ENCODE data around the gene PHF10. TPM values are rescaled to one million over a fixed set of nuclear protein-coding genes. Genes with fewer than 3 reads are reported as not detected.

PHF10 gene
- total and polyA plus RNA-seq, 2 donors from 2014 or later: 34.5 to 35.9 TPM

- no peak for TF ChIP-seq CTCF (IDR thresholded peaks at IDR 0.05; ENCODE audit: borderline replicate concordance, extremely low read depth, insufficient read depth)
- Histone ChIP-seq H3K4me1 (ENCODE audit: control insufficient read depth in 2 of 3, insufficient read depth in 2 of 3, low read depth in 1 of 3, low read length in 3 of 3) (peaks cover 4 to 20% (median 13%) of the 10 kb centered on the region in 3 donors), H3K9me3 (ENCODE audit: control insufficient read depth in 2 of 3, insufficient read depth in 1 of 3, low read length in 3 of 3) (no peaks in the 10 kb centered on the region), H3K4me3 (ENCODE audit: low read length in 3 of 3) (no peak overlapping the region), H3K36me3 (ENCODE audit: control insufficient read depth in 2 of 3, insufficient read depth in 3 of 3, low read length in 3 of 3) (peaks cover 7 to 31% (median 17%) of the 10 kb centered on the region in 3 donors), H3K9ac (ENCODE audit: low read length in 3 of 3) (no peak overlapping the region), H3K27me3 (ENCODE audit: control insufficient read depth, insufficient read depth, low read length) (no peaks in the 10 kb centered on the region), H3K27ac (ENCODE audit: low read depth in 2 of 2, low read length in 2 of 2) (no peak overlapping the region)
- intact Hi-C loops (cut with DNase I): no loop called here
- DNase-seq (no peak), FAIRE-seq (no peak)
Observed at GRCh38 chr6:169707772-169708171, 16.5 kb downstream of the PHF10 start.

DNA sequence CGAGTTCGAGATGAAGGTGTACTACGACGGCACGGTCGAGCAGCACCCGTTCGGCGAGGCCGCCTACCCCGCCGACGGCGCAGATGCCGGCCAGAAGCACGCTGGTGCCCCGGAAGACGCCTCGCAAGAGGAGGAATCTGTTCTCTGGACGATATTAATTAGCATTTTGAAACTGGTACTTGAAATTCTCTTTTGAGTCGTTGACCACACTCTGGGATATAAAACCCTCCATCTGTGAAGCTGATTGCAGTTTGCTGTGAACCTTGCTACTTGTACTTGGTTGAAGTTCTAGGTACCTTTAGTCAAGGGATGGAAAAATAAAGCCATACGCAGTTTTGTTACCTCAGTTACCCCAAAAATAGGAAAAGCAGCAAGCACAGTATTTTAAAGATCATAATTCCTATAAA, 21.5 kb downstream of the PHF10 start:
- TF ChIP-seq CTCF (IDR thresholded peaks at IDR 0.05; ENCODE audit: borderline replicate concordance, extremely low read depth, insufficient read depth): no peak
- FAIRE-seq: no peak
- intact Hi-C loops (cut with DNase I): no loop called here

GRCh38 chr6:169701954-169702839, 22.1 kb downstream of the PHF10 start, which contains the start of the genes C6orf120 and WDR27:
Gene C6orf120 (plus strand): TSS chr6:169702126. CDS start chr6:169702460, 334 bp downstream.
Gene WDR27 (minus strand): TSS chr6:169702029. CDS start chr6:169689005, 13,024 bp downstream.
- peak within 1 kb of the TSS; percentile 50 to 96 (median 73) for H3K9ac ChIP-seq (ENCODE audit: low read length in 3 of 3)
- peak within 1 kb of the TSS; percentile 92 to 93 for H3K27ac ChIP-seq (ENCODE audit: low read depth in 2 of 2, low read length in 2 of 2)
- DNase-seq: peak; percentile 97 to 99 (median 98)
- no peak for TF ChIP-seq CTCF (IDR thresholded peaks at IDR 0.05; ENCODE audit: borderline replicate concordance, extremely low read depth, insufficient read depth)
- peaks cover 4 to 18% (median 14%) of the 10 kb centered on the region in 3 donors for H3K4me1 ChIP-seq (ENCODE audit: control insufficient read depth in 2 of 3, insufficient read depth in 2 of 3, low read depth in 1 of 3, low read length in 3 of 3)
- no peak for FAIRE-seq
- H3K9me3 ChIP-seq (ENCODE audit: control insufficient read depth in 2 of 3, insufficient read depth in 1 of 3, low read length in 3 of 3): no peaks in the 10 kb centered on the region
- peak within 1 kb of the TSS; percentile 75 to 97 (median 82) for H3K4me3 ChIP-seq (ENCODE audit: low read length in 3 of 3)
- H3K36me3 ChIP-seq (ENCODE audit: control insufficient read depth in 2 of 3, insufficient read depth in 3 of 3, low read length in 3 of 3): peaks cover 2 to 5% (median 4%) of the 10 kb centered on the region in 3 donors
- intact Hi-C loops (cut with DNase I): no loop called here
- H3K27me3 ChIP-seq (ENCODE audit: control insufficient read depth, insufficient read depth, low read length): no peaks in the 10 kb centered on the region

More for the DNA sequence above, 21.5 kb downstream of the PHF10 start:
- no peaks in the 10 kb centered on the region for H3K27me3 ChIP-seq (ENCODE audit: control insufficient read depth, insufficient read depth, low read length)
- H3K36me3 ChIP-seq (ENCODE audit: control insufficient read depth in 2 of 3, insufficient read depth in 3 of 3, low read length in 3 of 3): peaks cover 5 to 6% (median 6%) of the 10 kb centered on the region in 3 donors
- H3K27ac ChIP-seq (ENCODE audit: low read depth in 2 of 2, low read length in 2 of 2): peak overlapping the region; percentile 92 to 93
- DNase-seq: no peak
- no peaks in the 10 kb centered on the region for H3K9me3 ChIP-seq (ENCODE audit: control insufficient read depth in 2 of 3, insufficient read depth in 1 of 3, low read length in 3 of 3)
- peak overlapping the region; percentile 44 to 96 (median 62) for H3K9ac ChIP-seq (ENCODE audit: low read length in 3 of 3)
- H3K4me1 ChIP-seq (ENCODE audit: control insufficient read depth in 2 of 3, insufficient read depth in 2 of 3, low read depth in 1 of 3, low read length in 3 of 3): peaks cover 4 to 18% (median 14%) of the 10 kb centered on the region in 3 donors
- H3K4me3 ChIP-seq (ENCODE audit: low read length in 3 of 3): peak overlapping the region; percentile 75 to 97 (median 77)
